H9 (cell line): ENCODE data around the gene BICRAL. TPM values are rescaled to one million over a fixed set of nuclear protein-coding genes. Genes with fewer than 3 reads are reported as not detected.

ENCODE experiments used
- DNase-seq: peaks from one replicate; pipeline ENCODE4 v3.0.0-alpha.2; 2017
- H2AFZ ChIP-seq: one replicate; pipeline ENCODE4 v1.6.1; 2013; ENCODE audit warnings: mild to moderate bottlenecking, low read length, control low read depth, moderate library complexity
- H2AK5ac ChIP-seq: 2 replicates; pipeline ENCODE4 v1.6.1; 2013; ENCODE audit warnings: low read length, control low read depth, mixed read lengths; ENCODE audit not compliant: insufficient read length
- H2BK120ac ChIP-seq: one replicate; pipeline ENCODE4 v1.6.1; 2013; ENCODE audit warnings: low read depth, mild to moderate bottlenecking, low read length, control low read depth, inconsistent platforms; ENCODE audit not compliant: poor library complexity, severe bottlenecking
- H2BK12ac ChIP-seq: 2 replicates; pipeline ENCODE4 v1.6.1; 2013; ENCODE audit warnings: low read length, control low read depth, mixed read lengths, low read depth; ENCODE audit not compliant: insufficient read length
- H2BK15ac ChIP-seq: 2 replicates; pipeline ENCODE4 v1.6.1; 2013; ENCODE audit warnings: low read depth, low read length, control low read depth
- H2BK20ac ChIP-seq: one replicate; pipeline ENCODE4 v1.6.1; 2013; ENCODE audit warnings: low read depth, mild to moderate bottlenecking, low read length, control low read depth, inconsistent platforms; ENCODE audit not compliant: poor library complexity, severe bottlenecking
- H2BK5ac ChIP-seq: 2 replicates; pipeline ENCODE4 v1.6.1; 2013; ENCODE audit warnings: low read length, control low read depth, mixed read lengths; ENCODE audit not compliant: insufficient read length
- H3K14ac ChIP-seq: 2 replicates; pipeline ENCODE4 v1.6.1; 2013; ENCODE audit warnings: low read length, control low read depth; ENCODE audit not compliant: insufficient read depth
- H3K18ac ChIP-seq: 2 replicates; pipeline ENCODE4 v1.6.1; 2013; ENCODE audit warnings: low read depth, mild to moderate bottlenecking, mixed read lengths, low read length, control low read depth; ENCODE audit not compliant: insufficient read length
- H3K23ac ChIP-seq: 2 replicates; pipeline ENCODE4 v1.6.1; 2013; ENCODE audit warnings: low read length, control low read depth, mixed read lengths, low read depth; ENCODE audit not compliant: insufficient read length
- H3K23me2 ChIP-seq: 2 replicates; pipeline ENCODE4 v1.6.1; 2013; ENCODE audit warnings: low read depth, mild to moderate bottlenecking, mixed read lengths, low read length, control low read depth; ENCODE audit not compliant: insufficient read length, poor library complexity, severe bottlenecking
- H3K27ac ChIP-seq: 2 replicates; pipeline ENCODE4 v1.5.1; 2013; ENCODE audit warnings: low read length, control low read depth, mixed read lengths, low read depth; ENCODE audit not compliant: insufficient read length
- H3K27me3 ChIP-seq: 2 replicates; pipeline ENCODE4 v1.6.1; 2013; ENCODE audit warnings: low read length, control low read depth, inconsistent platforms; ENCODE audit not compliant: insufficient read depth
- H3K4ac ChIP-seq: 2 replicates; pipeline ENCODE4 v1.6.1; 2013; ENCODE audit warnings: low read depth, mild to moderate bottlenecking, control low read depth, inconsistent platforms, low read length, moderate library complexity
- H3K4me1 ChIP-seq: 2 replicates; pipeline ENCODE4 v1.6.1; 2013; ENCODE audit warnings: low read length, control low read depth, inconsistent platforms; ENCODE audit not compliant: insufficient read depth
- H3K4me2 ChIP-seq: 2 replicates; pipeline ENCODE4 v1.6.1; 2013; ENCODE audit warnings: low read length, control low read depth, mixed read lengths; ENCODE audit not compliant: insufficient read length, insufficient read depth
- H3K56ac ChIP-seq: 2 replicates; pipeline ENCODE4 v1.6.1; 2013; ENCODE audit warnings: low read depth, mild to moderate bottlenecking, mixed read lengths, low read length, control low read depth; ENCODE audit not compliant: insufficient read length
- H3K79me1 ChIP-seq: 2 replicates; pipeline ENCODE4 v1.6.1; 2013; ENCODE audit warnings: low read depth, mild to moderate bottlenecking, moderate library complexity, low read length, control low read depth, inconsistent platforms; ENCODE audit not compliant: insufficient read depth, poor library complexity, severe bottlenecking
- H3K79me2 ChIP-seq: 2 replicates; pipeline ENCODE4 v1.6.1; 2013; ENCODE audit warnings: low read length, control low read depth, inconsistent platforms; ENCODE audit not compliant: insufficient read depth
- H3K9ac ChIP-seq: 2 replicates; pipeline ENCODE4 v1.6.1; 2013; ENCODE audit warnings: low read length, control low read depth, mixed read lengths; ENCODE audit not compliant: insufficient read length; ENCODE audit errors: extremely low read depth
- H3K9me3 ChIP-seq: one replicate; pipeline ENCODE4 v1.6.1; 2013; ENCODE audit warnings: low read depth, low read length, inconsistent platforms; ENCODE audit not compliant: control insufficient read depth
- H3T11ph ChIP-seq: one replicate; pipeline ENCODE4 v1.6.1; 2013; ENCODE audit warnings: mild to moderate bottlenecking, low read length, control low read depth, inconsistent platforms
- H4K20me1 ChIP-seq: one replicate; pipeline ENCODE4 v1.6.1; 2013; ENCODE audit not compliant: control insufficient read depth, insufficient read length, insufficient read depth
- H4K5ac ChIP-seq: 2 replicates; pipeline ENCODE4 v1.6.1; 2013; ENCODE audit warnings: low read depth, mild to moderate bottlenecking, mixed read lengths, low read length, control low read depth; ENCODE audit not compliant: insufficient read length
- H4K8ac ChIP-seq: replicated peaks from 2 replicates; pipeline ENCODE4 v1.6.1; 2013; ENCODE audit warnings: low read length, control low read depth, mixed read lengths, low read depth; ENCODE audit not compliant: insufficient read length
- H4K91ac ChIP-seq: 2 replicates; pipeline ENCODE4 v1.6.1; 2013; ENCODE audit warnings: low read depth, mild to moderate bottlenecking, moderate library complexity, mixed read lengths, low read length, control low read depth; ENCODE audit not compliant: insufficient read length
- H3K27ac Mint-ChIP-seq, 3 experiments: 2 replicates in 2 of 3; 3 replicates in 1 of 3; pipeline ENCODE4 v1.8.0; 2020 to 2021; ENCODE audit warnings: mixed read lengths in 3 of 3, mild to moderate bottlenecking in 1 of 3, moderate library complexity in 1 of 3
- H3K27me3 Mint-ChIP-seq: 2 replicates; pipeline ENCODE4 v1.8.0; 2021; ENCODE audit warnings: low read depth, mild to moderate bottlenecking, moderate library complexity, mixed read lengths
- H3K36me3 Mint-ChIP-seq, 3 experiments: 2 replicates in 2 of 3; 3 replicates in 1 of 3; pipeline ENCODE4 v1.8.0; 2020 to 2021; ENCODE audit warnings: low read depth in 3 of 3, mixed read lengths in 3 of 3; ENCODE audit not compliant: insufficient read depth in 1 of 3
- H3K4me1 Mint-ChIP-seq, 2 experiments: 2 replicates each; pipeline ENCODE4 v1.8.0; 2020; ENCODE audit warnings: mixed read lengths in 2 of 2
- H3K4me3 Mint-ChIP-seq, 2 experiments: 2 replicates in 1 of 2; 3 replicates in 1 of 2; pipeline ENCODE4 v1.8.0; 2020 to 2021; ENCODE audit warnings: mild to moderate bottlenecking in 2 of 2, mixed read lengths in 2 of 2, moderate library complexity in 1 of 2
- H3K9me3 Mint-ChIP-seq, 2 experiments: 2 replicates in 1 of 2; 3 replicates in 1 of 2; pipeline ENCODE4 v1.8.0; 2020; ENCODE audit warnings: mild to moderate bottlenecking in 2 of 2, mixed read lengths in 2 of 2, moderate library complexity in 1 of 2
- CTCF ChIP-seq: fragments of 200-600 bp; sonication (generic); conservative IDR thresholded peaks from 3 replicates; pipeline ENCODE4 v1.8.0; 2021; ENCODE audit warnings: antibody characterized with exemption, mild to moderate bottlenecking
- WGBS: extraction: QIAGEN DNeasy Blood & Tissue Kit; methylation state at CpG from one replicate; pipeline ENCODE4 v1.1.7; 2013; ENCODE audit warnings: missing lambda C conversion rate, low lambda C conversion rate, mixed read lengths; ENCODE audit not compliant: insufficient read length; ENCODE audit errors: extremely low coverage; 5-methylcytosine and 5-hydroxymethylcytosine counted together
- total RNA-seq: library from RNA; stranded (reverse); gene quantifications from 2 replicates; pipeline ENCODE4 v1.2.1, GENCODE V29; 2021

Gene BICRAL
- total RNA-seq, 1 experiment from 2014 or later: 9.8 TPM

GRCh38 chr6:42740725-42741124 lies 41.1 kb upstream of the BICRAL start:
- peaks cover 11% of the 10 kb centered on the region for H3K23me2 ChIP-seq
- H4K8ac ChIP-seq: no peak overlapping the region
- H3K23ac ChIP-seq: no peak overlapping the region
- H3K9me3 ChIP-seq: no peaks in the 10 kb centered on the region
- H3K27ac Mint-ChIP-seq: no peak overlapping the region
- no CpG with 5 or more reads among the region's 3 CpGs for WGBS
- H3K79me2 ChIP-seq: peaks cover 6% of the 10 kb centered on the region; the same call in 1 of the 2 replicates
- H2BK120ac ChIP-seq: no peak overlapping the region
- no peak for DNase-seq
- no peak overlapping the region for H4K5ac ChIP-seq
- no peak overlapping the region for H3K56ac ChIP-seq
- no peak overlapping the region for H3K27ac ChIP-seq
- H3K18ac ChIP-seq: no peak overlapping the region
- H3K9me3 Mint-ChIP-seq: no peaks in the 10 kb centered on the region
- no peak overlapping the region for H3K4me3 Mint-ChIP-seq
- no peak overlapping the region for H2AK5ac ChIP-seq
- peaks cover 8% of the 10 kb centered on the region for H3K79me1 ChIP-seq
- no peak overlapping the region for H2AFZ ChIP-seq
- H3K14ac ChIP-seq: no peak overlapping the region
- H3K4me1 ChIP-seq: no peaks in the 10 kb centered on the region
- TF ChIP-seq CTCF: no peak
- no peaks in the 10 kb centered on the region for H3K27me3 ChIP-seq
- H2BK5ac ChIP-seq: no peak overlapping the region
- no peak overlapping the region for H4K91ac ChIP-seq
- no peak overlapping the region for H3K9ac ChIP-seq
- H3T11ph ChIP-seq: no peak overlapping the region
- no peak overlapping the region for H2BK20ac ChIP-seq
- H3K4me1 Mint-ChIP-seq: peaks cover 6 to 9% of the 10 kb centered on the region in 2 experiments
- no peaks in the 10 kb centered on the region for H4K20me1 ChIP-seq
- H3K36me3 Mint-ChIP-seq: peaks cover under 1 to 2% (median 1%) of the 10 kb centered on the region in 3 experiments; a peak in 6 of 7 replicates
- peaks cover 6% of the 10 kb centered on the region for H3K27me3 Mint-ChIP-seq
- H3K4ac ChIP-seq: no peak overlapping the region
- no peak overlapping the region for H2BK15ac ChIP-seq
- H2BK12ac ChIP-seq: no peak overlapping the region
- no peak overlapping the region for H3K4me2 ChIP-seq
